NCI-H128 (cell line): ENCODE measurements around the gene AGMAT.
"Not testable (repeated sequence)": the region's sequence is repeated elsewhere in the genome, so short reads cannot be mapped to it uniquely, and the experiment has no call there.

Experiments used
- DNase-seq: peaks from one replicate; lab custom pipeline; 2025; ENCODE audit not compliant: unreplicated experiment; lab: John Stamatoyannopoulos, UW

AGMAT gene

GRCh38 chr1:15616373-15617172, 31.7 kb upstream of the AGMAT start:
- no peak for DNase-seq

- no peak for DNase-seq
Observed at GRCh38 chr1:15610167-15610566, 25.3 kb upstream of the AGMAT start.

GRCh38 chr1:15609631-15610030, 24.8 kb upstream of the AGMAT start:
- DNase-seq: no peak

- DNase-seq: no peak
Observed at GRCh38 chr1:15605398-15606383, 20.8 kb upstream of the AGMAT start.

- not testable (repeated sequence) for DNase-seq
Observed at GRCh38 chr1:15604400-15604799, 19.5 kb upstream of the AGMAT start.

- DNase-seq: not testable (repeated sequence)
Observed at GRCh38 chr1:15603966-15604282, 19.1 kb upstream of the AGMAT start.

- peak; percentile 98 for DNase-seq
Observed at GRCh38 chr1:15603050-15603965, 18.5 kb upstream of the AGMAT start.

- DNase-seq: no peak
Observed at GRCh38 chr1:15598436-15598835, 13.6 kb upstream of the AGMAT start.

- DNase-seq: no peak
Observed at GRCh38 chr1:15595809-15596617, 11.2 kb upstream of the AGMAT start.

- no peak for DNase-seq
Observed at GRCh38 chr1:15592285-15592684, 7.4 kb upstream of the AGMAT start.

- DNase-seq: no peak
Observed at GRCh38 chr1:15583016-15583706, 1.7 kb downstream of the AGMAT start.

GRCh38 chr1:15579683-15580047, 5.2 kb downstream of the AGMAT start:
- DNase-seq: no peak

- no peak for DNase-seq
Observed at GRCh38 chr1:15578921-15579682, 5.7 kb downstream of the AGMAT start.

GRCh38 chr1:15577691-15578090, 7.2 kb downstream of the AGMAT start:
- DNase-seq: no peak

- no peak for DNase-seq
Observed at GRCh38 chr1:15575549-15576150, 9.2 kb downstream of the AGMAT start.

GRCh38 chr1:15574741-15575140, 10.1 kb downstream of the AGMAT start:
- no peak for DNase-seq

GRCh38 chr1:15573477-15573876, 11.4 kb downstream of the AGMAT start:
- DNase-seq: no peak

GRCh38 chr1:15571266-15571665, 13.6 kb downstream of the AGMAT start:
- DNase-seq: no peak

GRCh38 chr1:15570861-15571260, 14.0 kb downstream of the AGMAT start:
- DNase-seq: no peak
